HepG2 (cell line): ENCODE results near the gene SPNS2. TPM values are rescaled to one million over a fixed set of nuclear protein-coding genes. Genes with fewer than 3 reads are reported as not detected.

Experiments used
- ATAC-seq: fragments of 200-7000 bp; cut with Tn5 transposase; 3 replicates; pipeline ENCODE4 v1.9.1; 2020; ENCODE audit warnings: mild to moderate bottlenecking, moderate library complexity
- BruUV-seq: library from RNA; stranded (reverse); fragments of 400-500 nt; replicated peaks from 2 replicates; lab custom pipeline; 2021; lab: Mats Ljungman, UMichigan
- CTCF ChIA-PET: fragments of 300-600 bp; formaldehyde crosslinking; extraction: SDS; loops from one replicate; lab custom pipeline; 2021; ENCODE audit warnings: low total read pairs, inconsistent platforms, low intra/inter-chr PET ratio; lab: Yijun Ruan, JAX
- POLR2A ChIA-PET: fragments of 350-600 bp; sonication (Branson Sonifier 250); formaldehyde crosslinking; loops from one replicate; lab custom pipeline; 2020; ENCODE audit warnings: antibody characterized with exemption, inconsistent platforms; lab: Yijun Ruan, JAX
- DNase-seq: peaks from one replicate; pipeline ENCODE4 v3.0.0-alpha.2; 2015; ENCODE audit warnings: low spot score
- FAIRE-seq: peaks from 3 replicates; lab custom pipeline; 2011; peaks lifted over from hg19 to GRCh38; lab: Jason Lieb, UNC
- H2AFZ ChIP-seq: one replicate; pipeline ENCODE4 v1.6.1; 2011; ENCODE audit warnings: low read length, inconsistent platforms
- H3K27ac ChIP-seq: fragments of 300-600 bp; 3 replicates; pipeline ENCODE4 v1.8.0; 2011; ENCODE audit warnings: mixed run types, mild to moderate bottlenecking, mixed read lengths, low read length, inconsistent platforms; ENCODE audit not compliant: insufficient read depth; ENCODE audit errors: extremely low read length
- H3K27me3 ChIP-seq, 2 experiments: fragments of 200-600 bp in 1 of 2; 2 replicates in 1 of 2; 3 replicates in 1 of 2; pipeline versions ENCODE4 v1.6.0 to v1.8.0; 2011; ENCODE audit warnings: low read length in 2 of 2, mild to moderate bottlenecking in 2 of 2, moderate library complexity in 2 of 2, inconsistent platforms in 1 of 2; ENCODE audit not compliant: insufficient read depth in 2 of 2, control insufficient read depth in 1 of 2
- H3K36me3 ChIP-seq, 2 experiments: fragments of 200-600 bp in 1 of 2; replicated peaks in 1 of 2; 2 replicates in 1 of 2; 3 replicates in 1 of 2; pipeline versions ENCODE4 v1.5.1 to v1.8.0; 2011; ENCODE audit warnings: low read length in 2 of 2, inconsistent platforms in 1 of 2; ENCODE audit not compliant: insufficient read depth in 2 of 2, control insufficient read depth in 1 of 2
- H3K4me1 ChIP-seq: 2 replicates; pipeline ENCODE4 v1.5.1; 2012; ENCODE audit warnings: low read length, inconsistent platforms; ENCODE audit not compliant: insufficient read depth
- H3K4me2 ChIP-seq: 2 replicates; pipeline ENCODE4 v1.6.0; 2011; ENCODE audit warnings: low read depth, low read length, inconsistent platforms
- H3K4me3 ChIP-seq, 3 experiments: fragments of 200-600 bp in 1 of 3; sonication (generic), shearing (Covaris generic) in 1 of 3; replicated peaks in 1 of 3; 2 replicates each; pipeline ENCODE4 v1.5.1; 2011 to 2016; ENCODE audit warnings: low read length in 3 of 3, inconsistent platforms in 2 of 3, low read depth in 2 of 3, mild to moderate bottlenecking in 2 of 3, control low read depth in 1 of 3, mixed read lengths in 1 of 3; ENCODE audit not compliant: insufficient read depth in 1 of 3
- H3K79me2 ChIP-seq: one replicate; pipeline ENCODE4 v1.6.1; 2011; ENCODE audit warnings: low read length, inconsistent platforms; ENCODE audit not compliant: insufficient read depth
- H3K9ac ChIP-seq: 2 replicates; pipeline ENCODE4 v1.6.0; 2011; ENCODE audit warnings: mild to moderate bottlenecking, low read depth, low read length, inconsistent platforms; ENCODE audit not compliant: insufficient read depth
- H3K9me3 ChIP-seq: 2 replicates; pipeline ENCODE4 v1.5.1; 2012; ENCODE audit warnings: mild to moderate bottlenecking, low read length
- H4K20me1 ChIP-seq: 2 replicates; pipeline ENCODE4 v1.6.0; 2011; ENCODE audit warnings: inconsistent platforms, mild to moderate bottlenecking, low read length, moderate library complexity; ENCODE audit not compliant: insufficient read depth
- FLYWCH1 ChIP-seq: sonication (generic); formaldehyde crosslinking; IDR thresholded peaks from 2 replicates; pipeline ENCODE4 v1.8.1; 2023; ENCODE audit warnings: mild to moderate bottlenecking, missing genetic modification reagents
- KMT2A ChIP-seq: sonication (generic); formaldehyde crosslinking; IDR thresholded peaks from 2 replicates; pipeline ENCODE4 v1.4.0; 2020; ENCODE audit warnings: missing genetic modification reagents
- KMT2B ChIP-seq: IDR thresholded peaks from 2 replicates; pipeline ENCODE4 v1.6.1; 2016; ENCODE audit warnings: missing genetic modification reagents, missing compliant biosample characterization
- ZBTB46 ChIP-seq: sonication (generic); formaldehyde crosslinking; IDR thresholded peaks from 2 replicates; pipeline ENCODE4 v1.4.0; 2020; ENCODE audit warnings: mild to moderate bottlenecking, missing genetic modification reagents, borderline replicate concordance
- ZNF296 ChIP-seq: sonication (generic); formaldehyde crosslinking; conservative IDR thresholded peaks from 2 replicates; pipeline ENCODE4 v1.5.0; 2020; ENCODE audit warnings: mild to moderate bottlenecking, missing genetic modification reagents
- ZNF549 ChIP-seq: sonication (generic); formaldehyde crosslinking; IDR thresholded peaks from 2 replicates; pipeline ENCODE4 v1.5.0; 2020; ENCODE audit warnings: missing genetic modification reagents
- WGBS: methylation state at CpG from one replicate; pipeline ENCODE4 v1.1.6; 2017; ENCODE audit warnings: low lambda C conversion rate; 5-methylcytosine and 5-hydroxymethylcytosine counted together
- in situ Hi-C: cut with HindIII; loops from 2 replicates; pipeline ENCODE4 v1.10.0; 2017; ENCODE audit warnings: low pct_unique_long_range_greater_than_20kb; ENCODE audit not compliant: extremely low pct_ligation_motif_present
- intact Hi-C: fragments of 100-400 bp; cut with micrococcal nuclease; formaldehyde crosslinking; loops from one replicate; pipeline ENCODE4 v1.10.0; 2022; ENCODE audit not compliant: unreplicated experiment
- polyA plus RNA-seq, 8 experiments: library from polyadenylated mRNA; depleted of rRNA in 3 of 8; stranded (reverse) in 7 of 8; unstranded in 1 of 8; fragments of >200 nt; fragmentation: Illumina TruSeq in 4 of 8; extraction: Trizol in 4 of 8; gene quantifications; 2 replicates each; pipeline versions ENCODE4 v1.2.1 to v1.2.3, GENCODE V29; 2011 to 2016; ENCODE audit warnings: low read depth in 4 of 8, missing spikeins in 1 of 8, mixed read lengths in 1 of 8; ENCODE audit not compliant: insufficient read depth in 1 of 8
- total RNA-seq, 5 experiments: library from RNA; depleted of rRNA; stranded (reverse); fragments of >200 nt; fragmentation: Illumina TruSeq; extraction: Trizol; gene quantifications; 2 replicates each; pipeline ENCODE4 v1.2.3, GENCODE V29; 2016; ENCODE audit warnings: low read depth in 1 of 5
- TF ChIP-seq, protein P1 (sequence below): IDR thresholded peaks from 2 replicates; pipeline ENCODE4 v1.6.1; 2016; ENCODE audit warnings: missing compliant biosample characterization, missing genetic modification reagents, borderline replicate concordance
- TF ChIP-seq, protein P2 (sequence below): sonication (generic); formaldehyde crosslinking; IDR thresholded peaks from 2 replicates; pipeline ENCODE4 v1.8.0; 2022; ENCODE audit warnings: mild to moderate bottlenecking, missing genetic modification reagents, borderline replicate concordance
- TF ChIP-seq, protein P3 (sequence below): sonication (generic); formaldehyde crosslinking; IDR thresholded peaks from 2 replicates; pipeline ENCODE4 v1.4.0; 2020; ENCODE audit warnings: missing genetic modification reagents

The SPNS2 gene
- total and polyA plus RNA-seq, 2 of the 13 experiments (the other 11 are each of a cell fraction or from before 2014, with no cell fraction given): 0.01 TPM; not detected in 1

DNA sequence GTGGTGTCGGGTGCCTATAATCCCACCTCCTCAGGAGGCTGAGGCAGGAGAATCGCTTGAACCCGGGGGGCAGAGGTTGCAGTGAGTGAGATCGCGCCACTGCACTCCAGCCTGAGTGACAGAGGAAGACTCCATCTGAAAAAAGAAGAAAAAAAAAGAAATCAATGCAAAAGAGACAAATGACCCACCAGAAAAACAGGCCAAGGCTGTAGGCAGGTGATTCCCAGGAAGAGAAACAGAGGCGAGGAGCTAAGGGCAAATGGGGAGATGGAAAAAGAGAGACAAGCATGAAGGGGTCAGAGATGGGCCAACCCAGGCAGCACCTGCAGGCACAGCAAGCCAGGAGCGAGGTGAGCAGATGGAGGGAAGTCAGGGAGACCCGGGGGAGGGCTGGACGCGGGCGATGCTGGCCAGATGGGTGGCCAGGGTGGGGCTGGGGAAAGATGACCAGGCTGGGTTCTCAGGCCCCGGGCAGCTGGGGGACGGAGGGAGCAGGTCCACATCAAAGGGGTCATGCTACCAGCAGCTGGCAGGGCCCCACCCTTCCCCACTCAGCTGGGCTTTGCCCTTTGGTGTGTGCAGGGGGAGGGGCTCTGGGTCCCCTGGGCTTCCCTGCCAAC is 31.0 kb downstream of the SPNS2 start:
- FAIRE-seq (no peak), DNase-seq (no peak), ATAC-seq (no peak)
- WGBS: 23% methylated on average over 11 of the region's 13 CpGs
- Histone ChIP-seq H3K9me3 (no peaks in the 10 kb centered on the region), H4K20me1 (no peaks in the 10 kb centered on the region), H2AFZ (no peak overlapping the region), H3K79me2 (no peaks in the 10 kb centered on the region), H3K36me3 (no peaks in the 10 kb centered on the region), H3K9ac (no peak overlapping the region), H3K27ac (no peak overlapping the region), H3K4me3 (no peak overlapping the region), H3K27me3 (peaks cover 6 to 58% of the 10 kb centered on the region in 2 experiments), H3K4me2 (no peak overlapping the region), H3K4me1 (peaks cover 12% of the 10 kb centered on the region)
- ChIA-PET POLR2A (no interaction called here), CTCF (no interaction called here)
- in situ Hi-C loops: no loop called here
- BruUV-seq: no TSS peak
- intact Hi-C loops: loop anchor here (5.0 kb wide), 1 partner anchor 107 kb away; no protein-coding TSS in a partner anchor
- TF ChIP-seq ZNF296: no peak

DNA sequence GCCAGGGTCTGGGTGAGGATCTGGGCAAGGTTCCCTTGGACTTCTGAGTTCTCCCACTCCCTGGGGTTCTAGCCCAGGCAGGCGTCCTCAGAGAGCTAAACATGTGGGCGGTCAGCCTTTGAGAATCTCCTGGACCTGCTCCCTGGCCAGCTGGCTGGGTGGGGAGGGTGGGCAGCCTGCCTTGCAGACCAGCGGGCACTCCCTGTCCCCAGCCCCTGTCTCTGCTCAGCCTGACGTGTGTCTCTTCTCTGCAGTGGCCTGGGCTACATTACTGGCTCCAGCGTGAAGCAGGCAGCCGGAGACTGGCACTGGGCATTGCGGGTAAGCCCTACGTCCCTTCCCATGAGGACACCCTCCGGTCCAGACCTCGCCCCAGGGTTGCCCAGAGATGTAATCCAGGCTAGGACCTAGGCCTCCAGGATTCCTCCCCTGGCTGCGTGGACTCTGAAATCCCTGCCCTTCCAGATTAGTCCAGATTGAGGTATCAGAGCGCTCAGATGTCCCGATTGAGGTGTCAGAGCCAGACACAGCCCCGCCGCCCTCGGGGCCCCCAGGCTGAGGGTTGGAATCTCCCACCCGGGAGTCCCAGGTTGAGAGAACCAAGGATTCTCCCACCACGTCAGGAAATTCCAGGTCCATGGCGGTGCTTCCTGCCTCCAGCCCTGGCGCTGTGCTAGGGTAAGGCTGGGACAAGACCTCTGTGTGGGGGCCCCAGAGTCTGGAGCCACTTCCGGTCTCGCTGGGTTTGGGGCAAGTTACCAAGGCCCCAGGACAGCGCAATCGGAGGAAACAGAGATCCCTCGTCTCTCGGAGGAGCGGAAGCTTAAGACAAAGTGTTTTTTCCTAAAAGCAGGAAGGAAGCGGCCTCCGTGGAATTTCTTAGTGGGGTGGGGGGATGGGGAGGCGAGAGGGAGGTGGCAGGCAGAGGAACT is 32.4 kb downstream of the SPNS2 start:
- ChIA-PET POLR2A (no interaction called here), CTCF (no interaction called here)
- no TSS peak for BruUV-seq
- Histone ChIP-seq H3K27me3 (peaks cover 6 to 46% of the 10 kb centered on the region in 2 experiments), H3K9me3 (no peaks in the 10 kb centered on the region), H3K9ac (no peak overlapping the region), H3K79me2 (no peaks in the 10 kb centered on the region), H3K4me2 (no peak overlapping the region), H3K4me3 (no peak overlapping the region), H2AFZ (no peak overlapping the region), H3K27ac (no peak overlapping the region), H3K36me3 (no peaks in the 10 kb centered on the region), H4K20me1 (no peaks in the 10 kb centered on the region), H3K4me1 (peaks cover 16% of the 10 kb centered on the region)
- ATAC-seq: no peak
- WGBS: 40% methylated on average over 14 of the region's 30 CpGs
- intact Hi-C loops: loop anchor here (5.0 kb wide), 1 partner anchor 109 kb away; no protein-coding TSS in a partner anchor
- in situ Hi-C loops: no loop called here
- FAIRE-seq: no peak
- DNase-seq: no peak
- no peak for TF ChIP-seq ZBTB46 (CRISPR knock-in tag)
- no peak for TF ChIP-seq KMT2A (CRISPR knock-in tag)
- no peak for TF ChIP-seq FLYWCH1 (CRISPR knock-in tag)
- TF ChIP-seq, protein P1, sequence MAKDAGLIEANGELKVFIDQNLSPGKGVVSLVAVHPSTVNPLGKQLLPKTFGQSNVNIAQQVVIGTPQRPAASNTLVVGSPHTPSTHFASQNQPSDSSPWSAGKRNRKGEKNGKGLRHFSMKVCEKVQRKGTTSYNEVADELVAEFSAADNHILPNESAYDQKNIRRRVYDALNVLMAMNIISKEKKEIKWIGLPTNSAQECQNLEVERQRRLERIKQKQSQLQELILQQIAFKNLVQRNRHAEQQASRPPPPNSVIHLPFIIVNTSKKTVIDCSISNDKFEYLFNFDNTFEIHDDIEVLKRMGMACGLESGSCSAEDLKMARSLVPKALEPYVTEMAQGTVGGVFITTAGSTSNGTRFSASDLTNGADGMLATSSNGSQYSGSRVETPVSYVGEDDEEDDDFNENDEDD: no peak
- TF ChIP-seq KMT2B (CRISPR knock-in tag): no peak
- no peak for TF ChIP-seq ZNF549
- TF ChIP-seq, protein P2, sequence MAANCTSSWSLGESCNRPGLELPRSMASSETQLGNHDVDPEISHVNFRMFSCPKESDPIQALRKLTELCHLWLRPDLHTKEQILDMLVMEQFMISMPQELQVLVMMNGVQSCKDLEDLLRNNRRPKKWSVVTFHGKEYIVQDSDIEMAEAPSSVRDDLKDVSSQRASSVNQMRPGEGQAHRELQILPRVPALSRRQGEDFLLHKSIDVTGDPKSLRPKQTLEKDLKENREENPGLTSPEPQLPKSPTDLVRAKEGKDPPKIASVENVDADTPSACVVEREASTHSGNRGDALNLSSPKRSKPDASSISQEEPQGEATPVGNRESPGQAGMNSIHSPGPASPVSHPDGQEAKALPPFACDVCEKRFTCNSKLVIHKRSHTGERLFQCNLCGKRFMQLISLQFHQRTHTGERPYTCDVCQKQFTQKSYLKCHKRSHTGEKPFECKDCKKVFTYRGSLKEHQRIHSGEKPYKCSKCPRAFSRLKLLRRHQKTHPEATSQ (CRISPR knock-in tag): no peak
- TF ChIP-seq, protein P3, sequence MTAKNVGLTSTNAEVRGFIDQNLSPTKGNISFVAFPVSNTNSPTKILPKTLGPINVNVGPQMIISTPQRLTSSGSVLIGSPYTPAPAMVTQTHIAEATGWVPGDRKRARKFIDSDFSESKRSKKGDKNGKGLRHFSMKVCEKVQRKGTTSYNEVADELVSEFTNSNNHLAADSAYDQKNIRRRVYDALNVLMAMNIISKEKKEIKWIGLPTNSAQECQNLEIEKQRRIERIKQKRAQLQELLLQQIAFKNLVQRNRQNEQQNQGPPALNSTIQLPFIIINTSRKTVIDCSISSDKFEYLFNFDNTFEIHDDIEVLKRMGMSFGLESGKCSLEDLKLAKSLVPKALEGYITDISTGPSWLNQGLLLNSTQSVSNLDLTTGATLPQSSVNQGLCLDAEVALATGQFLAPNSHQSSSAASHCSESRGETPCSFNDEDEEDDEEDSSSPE (CRISPR knock-in tag): no peak
